ENCODE measurements around the gene UNC5CL. TPM values are rescaled to one million over a fixed set of nuclear protein-coding genes. Genes with fewer than 3 reads are reported as not detected.
"Not testable (repeated sequence)": the region's sequence is repeated elsewhere in the genome, so short reads cannot be mapped to it uniquely, and the experiment has no call there.

The UNC5CL gene
- total RNA-seq, 1 donor from 2014 or later, result 3.0 TPM

DNA sequence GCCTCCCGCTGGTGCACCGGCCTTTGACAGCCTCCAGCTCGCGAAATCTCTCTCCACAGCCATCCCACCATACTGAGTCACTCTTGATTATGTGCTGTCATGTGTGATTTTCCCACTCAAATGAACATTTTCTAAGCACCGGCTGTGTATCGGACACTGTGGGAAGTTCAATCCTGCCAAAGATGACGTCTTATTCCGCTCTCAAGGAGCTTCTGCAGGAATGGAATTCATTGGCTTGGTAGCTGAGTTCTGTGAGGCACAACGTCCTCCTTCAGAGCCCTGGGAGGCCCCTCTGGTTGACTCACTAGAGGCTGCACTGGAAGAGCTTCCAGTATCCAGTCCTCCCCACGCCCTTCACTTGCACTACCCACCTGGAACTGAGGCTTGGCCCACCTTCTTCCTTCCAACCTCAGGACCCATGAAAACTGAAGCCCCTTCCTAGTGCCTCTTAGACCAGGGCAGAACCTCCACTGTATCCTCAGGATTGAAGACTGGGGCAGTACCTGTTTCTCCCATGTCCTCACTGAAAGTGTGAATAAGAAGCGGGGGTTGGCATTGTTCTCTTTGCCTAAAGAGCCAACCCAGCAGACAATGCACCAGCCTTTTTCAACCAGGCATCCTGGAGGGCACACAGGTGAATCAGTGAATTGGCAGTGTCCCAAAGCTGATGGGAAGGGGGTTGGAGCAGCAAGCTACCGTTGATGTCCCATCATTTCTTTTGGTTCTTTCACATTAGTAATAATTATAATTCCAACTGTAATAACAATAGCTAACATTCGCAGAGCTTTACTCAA lies 1.7 kb downstream of the UNC5CL start:
- no peak for DNase-seq

GRCh38 chr6:41036601-41037000 lies 2.4 kb downstream of the UNC5CL start:
- no peak for DNase-seq

GRCh38 chr6:41036186-41036585 lies 2.8 kb downstream of the UNC5CL start:
- DNase-seq, result no peak

DNA sequence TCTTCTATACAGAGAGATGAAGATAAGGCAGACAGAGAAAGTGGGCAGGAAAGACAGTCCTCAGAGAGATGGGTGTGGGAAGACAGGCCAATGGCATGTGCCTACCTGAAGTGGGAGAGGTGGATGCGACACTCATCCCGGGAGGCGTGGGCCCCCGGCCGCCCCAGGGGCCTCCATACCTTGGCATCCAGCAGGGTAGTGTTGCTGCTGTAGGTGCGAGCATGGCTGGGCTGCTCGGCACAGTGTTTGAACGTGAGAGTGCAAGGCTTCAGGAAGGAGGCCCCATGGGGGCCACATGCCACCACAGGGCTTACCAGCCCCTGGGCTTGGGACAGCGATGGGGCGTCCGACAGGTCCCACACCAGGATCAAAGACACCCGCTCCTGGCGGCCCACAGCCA lies 5.2 kb downstream of the UNC5CL start:
- no peak for DNase-seq

DNA sequence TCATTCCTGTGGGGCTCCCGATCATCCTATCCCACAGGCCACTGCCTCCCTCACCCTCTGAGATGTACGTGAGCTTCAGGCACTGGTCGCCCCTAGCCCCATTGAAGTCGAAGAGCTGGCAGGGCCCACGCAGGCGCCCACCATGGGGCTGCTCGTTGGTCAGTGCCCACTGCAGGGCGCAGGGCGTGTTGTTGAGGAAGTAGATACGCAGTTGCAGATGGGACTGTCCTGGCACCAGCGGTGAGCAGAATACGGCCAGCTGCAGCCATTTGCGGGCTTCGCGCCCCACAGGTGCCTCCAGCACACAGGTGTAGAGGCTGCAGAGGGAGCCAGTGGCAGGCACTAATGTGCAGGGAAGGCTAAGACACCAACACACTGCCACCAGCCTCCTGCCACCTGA lies 6.2 kb downstream of the UNC5CL start:
- DNase-seq, result no peak

DNA sequence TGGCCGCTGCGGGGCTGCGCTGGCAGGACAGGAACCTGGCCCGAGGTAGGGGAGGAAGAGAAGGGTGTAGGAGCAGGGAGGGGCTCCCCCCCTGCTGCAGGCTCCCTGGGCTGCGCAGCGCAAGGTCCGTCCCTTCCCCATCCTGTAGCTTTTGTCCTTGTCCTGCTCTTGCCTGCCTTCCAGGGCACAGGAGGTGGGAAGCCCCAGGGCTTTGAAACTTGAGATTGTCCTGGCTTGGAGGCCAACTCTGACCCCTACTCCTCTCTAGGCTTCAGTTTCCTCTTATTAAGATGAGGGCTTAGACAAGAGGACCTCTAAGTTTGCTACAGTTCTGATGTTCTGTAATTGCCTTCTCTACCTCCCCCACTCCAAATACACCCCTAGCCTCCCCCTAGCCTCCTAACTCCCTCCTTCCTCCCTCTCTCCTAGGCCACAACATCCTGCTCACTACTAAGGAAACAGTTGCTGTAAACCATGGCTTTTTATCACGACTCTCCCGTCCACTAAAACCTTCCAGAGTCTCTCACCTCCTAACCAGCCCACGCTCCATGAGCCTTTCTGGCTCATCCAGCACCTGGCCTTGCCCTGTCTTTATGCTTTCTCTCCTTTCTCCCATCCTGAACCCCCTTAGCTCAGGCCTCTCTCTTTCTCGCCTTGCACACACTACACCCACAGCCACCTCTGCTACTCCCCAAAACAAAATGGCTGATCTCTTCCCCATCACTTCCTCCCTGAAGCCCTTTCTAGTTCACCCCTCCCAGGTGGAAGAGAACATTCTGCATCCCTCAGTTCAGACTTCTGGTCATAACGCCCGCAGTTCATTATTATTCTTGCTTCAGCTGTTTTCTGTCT lies 10.2 kb downstream of the UNC5CL start:
- no peak for DNase-seq

DNA sequence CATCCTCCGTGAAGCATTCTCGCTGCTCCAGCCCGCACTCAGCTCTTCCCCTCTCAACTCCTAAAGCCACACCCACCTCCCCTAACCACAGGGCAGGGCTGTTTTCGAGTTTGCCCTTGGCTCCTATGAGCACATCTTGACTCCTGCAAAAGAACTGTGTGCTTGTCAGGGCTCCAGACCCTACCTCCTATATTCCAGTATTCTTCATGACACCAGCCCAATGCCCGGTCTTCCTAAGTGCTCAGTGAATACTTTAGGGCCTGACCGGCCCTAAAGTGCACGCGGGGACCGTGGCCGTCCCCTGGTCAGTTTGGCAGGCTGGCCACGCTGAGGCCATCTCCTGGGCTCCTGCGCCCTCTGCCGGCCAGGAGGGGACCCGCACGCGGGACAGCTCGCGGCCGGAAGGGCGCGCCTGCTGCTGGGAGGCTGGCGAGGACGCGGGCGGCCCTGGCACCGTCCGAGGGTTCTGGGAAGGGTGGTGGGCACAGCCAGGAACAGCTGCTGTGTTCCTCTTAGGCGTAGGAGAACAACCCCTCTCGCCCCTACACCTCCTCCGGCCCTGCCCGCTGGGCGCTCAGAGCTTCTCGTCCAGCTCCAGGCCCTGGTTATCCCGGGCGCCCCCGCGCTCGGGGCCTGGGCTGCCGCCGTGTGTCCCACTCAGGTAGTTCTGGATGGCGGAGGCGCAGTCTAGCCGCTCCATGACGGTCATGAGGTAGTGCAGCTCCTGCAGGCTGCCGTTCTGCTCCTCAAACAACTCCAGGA lies 11.0 kb downstream of the UNC5CL start:
- peak; percentile 89 for DNase-seq

- DNase-seq, result no peak
Observed at GRCh38 chr6:41027241-41027640, 11.8 kb downstream of the UNC5CL start.

DNA sequence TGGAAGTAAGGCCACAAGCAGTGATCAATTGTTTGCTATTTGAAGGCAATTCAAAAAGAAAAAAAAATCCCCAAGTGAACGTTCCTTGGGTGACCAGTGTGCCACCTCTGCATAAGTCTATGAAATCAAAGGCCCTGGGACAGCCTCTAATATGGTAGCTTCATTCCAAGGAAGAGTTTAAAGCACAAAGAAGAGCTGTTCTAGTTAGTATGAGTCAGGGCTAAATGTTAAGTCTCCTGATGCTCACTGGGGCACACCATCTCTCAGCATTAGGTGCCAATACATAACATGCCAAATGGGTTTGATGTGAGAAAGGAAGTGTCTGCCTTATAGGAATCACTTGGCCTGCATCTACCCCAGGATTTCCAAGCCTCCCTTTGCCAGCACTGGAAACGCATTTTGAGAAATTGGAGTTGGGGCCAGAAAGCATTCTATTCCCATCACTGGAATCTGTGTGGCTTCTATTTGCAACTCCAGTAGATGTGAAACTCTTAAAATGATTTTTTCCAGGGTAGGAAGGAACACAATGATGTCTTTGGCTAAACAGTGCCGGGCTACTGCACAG lies 13.0 kb downstream of the UNC5CL start:
- no peak for DNase-seq

GRCh38 chr6:41023114-41023513 lies 15.9 kb downstream of the UNC5CL start:
- DNase-seq, result no peak

- peak; percentile 69 for DNase-seq
Observed at GRCh38 chr6:41022294-41022693, 16.7 kb downstream of the UNC5CL start.

- DNase-seq, result peak; percentile 61
Observed at GRCh38 chr6:41021832-41022231, 17.2 kb downstream of the UNC5CL start.

GRCh38 chr6:41017663-41018062 lies 21.4 kb downstream of the UNC5CL start:
- no peak for DNase-seq

GRCh38 chr6:41015860-41016259 lies 23.2 kb downstream of the UNC5CL start:
- DNase-seq, result not testable (repeated sequence)

DNA sequence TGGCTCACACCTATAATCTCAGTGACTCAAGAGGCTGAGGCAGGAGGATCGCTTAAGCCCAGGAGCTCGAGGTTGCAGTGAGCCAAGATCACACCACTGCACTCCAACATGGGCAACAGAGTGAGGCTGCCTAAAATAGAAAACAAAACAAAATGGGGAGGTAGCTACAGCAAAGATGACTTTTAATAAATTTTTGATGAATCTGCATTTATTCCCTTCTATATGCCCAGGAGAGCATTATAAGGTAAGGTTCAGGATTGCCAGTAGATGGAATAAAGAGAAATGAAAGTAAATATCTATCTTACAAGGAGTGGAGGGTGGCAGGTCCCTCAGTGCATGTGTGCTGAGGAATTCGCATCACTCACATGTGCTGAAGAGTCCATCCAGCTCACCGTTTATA lies 24.2 kb downstream of the UNC5CL start:
- DNase-seq, result no peak

DNA sequence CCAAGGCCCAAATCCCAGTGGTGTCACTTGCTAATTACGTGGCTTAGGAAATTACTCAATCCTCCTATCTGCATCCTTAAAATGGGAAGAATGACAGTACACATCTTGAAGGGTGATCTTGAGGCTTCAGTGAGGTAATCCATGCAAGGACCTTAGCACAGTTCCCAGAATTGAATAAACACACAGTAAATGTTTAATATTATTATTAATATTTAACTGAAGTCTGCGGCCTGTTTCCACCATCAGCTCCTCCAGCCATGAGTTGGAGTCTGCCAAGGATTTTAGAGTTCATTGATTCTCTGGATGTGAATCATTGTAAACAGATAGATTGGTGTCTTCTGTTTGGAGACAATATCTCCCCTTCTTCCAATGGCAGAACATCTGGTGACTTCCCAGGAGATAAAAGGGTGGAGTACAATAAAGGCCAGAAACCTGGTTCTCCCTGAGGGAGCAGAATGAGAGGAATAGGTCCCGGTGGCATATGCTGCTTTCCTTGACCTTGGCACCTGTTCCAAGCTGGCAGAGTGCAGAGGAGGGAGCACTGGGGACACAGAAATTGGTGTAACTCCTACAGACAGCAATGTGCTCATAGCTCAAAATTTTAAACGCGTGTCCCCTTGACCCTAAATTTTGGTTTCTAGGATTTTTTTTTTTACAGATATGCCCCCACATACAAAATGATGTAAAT lies 25.4 kb downstream of the UNC5CL start:
- DNase-seq, result no peak

DNA sequence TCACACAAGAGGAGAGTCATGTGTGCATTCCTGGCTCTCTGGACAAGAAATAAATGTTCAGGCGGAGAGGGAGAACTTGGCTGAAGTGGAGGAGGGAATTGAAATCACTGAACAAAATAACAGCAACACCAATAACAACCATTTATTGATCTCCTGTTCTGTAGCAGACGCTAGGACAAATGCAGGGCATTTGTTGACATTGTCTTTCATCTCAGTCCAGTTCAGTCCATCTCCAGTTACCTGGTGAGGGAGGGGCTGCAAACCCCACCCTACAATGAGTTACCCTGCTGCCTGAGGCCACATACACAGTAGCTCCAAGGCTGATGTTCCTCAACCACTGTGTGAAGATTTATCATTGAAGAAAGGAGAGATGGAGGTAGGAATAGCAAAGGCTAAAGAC lies 27.3 kb downstream of the UNC5CL start:
- no peak for DNase-seq

GRCh38 chr6:41009669-41010068 lies 29.4 kb downstream of the UNC5CL start:
- DNase-seq, result no peak

DNA sequence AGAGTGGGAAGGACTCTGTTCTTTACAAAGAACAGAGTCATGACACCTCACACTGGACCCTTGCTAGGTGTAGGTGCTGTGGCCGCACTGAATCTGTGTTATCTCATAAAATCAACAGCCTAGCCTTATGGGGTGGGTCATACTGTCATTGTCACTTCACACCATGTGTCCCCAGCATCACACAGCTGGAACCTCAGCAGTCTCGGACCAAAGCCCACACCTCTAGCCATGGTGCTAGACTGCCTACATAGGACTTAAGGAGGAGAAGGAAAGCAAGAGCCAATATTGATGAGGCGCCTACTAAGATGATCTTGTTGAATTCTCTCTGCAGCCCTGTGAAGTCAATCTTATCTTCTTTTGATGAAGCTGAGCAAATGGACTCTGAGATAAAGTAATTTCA lies 31.0 kb downstream of the UNC5CL start:
- no peak for DNase-seq

DNA sequence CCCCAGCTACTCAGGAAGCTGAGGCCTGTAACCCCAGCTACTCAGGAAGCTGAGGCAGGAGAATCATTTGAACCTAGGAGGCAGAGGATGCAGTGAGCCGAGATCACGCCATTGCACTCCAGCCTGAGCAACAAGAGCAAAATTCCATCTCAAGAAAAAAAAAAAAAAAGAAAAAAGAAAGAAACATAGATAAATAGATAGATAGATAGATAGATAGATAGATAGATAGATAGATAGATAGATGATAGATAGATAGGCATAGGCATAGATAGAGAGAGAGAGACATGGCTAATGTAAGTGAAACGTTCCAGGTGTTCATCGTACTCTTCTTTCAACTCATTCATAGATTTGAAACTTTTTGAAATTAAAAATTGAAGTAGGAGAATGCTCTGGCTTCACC lies 32.0 kb downstream of the UNC5CL start:
- DNase-seq, result not testable (repeated sequence)

- DNase-seq, result peak; percentile 67
Observed at GRCh38 chr6:41006217-41006616, 32.8 kb downstream of the UNC5CL start.

GRCh38 chr6:41002168-41002567 lies 36.9 kb downstream of the UNC5CL start:
- peak; percentile 5 for DNase-seq

All from tongue (tissue), 2 donors.